Embryonic facial prominence (tissue), 1 donor: ENCODE data around the gene MCCC2.
"Not testable (repeated sequence)": the region's sequence is repeated elsewhere in the genome, so short reads cannot be mapped to it uniquely, and the experiment has no call there.

ENCODE experiments used
- DNase-seq: peaks from one replicate; pipeline ENCODE4 v3.0.0-alpha.2; 2016; ENCODE audit errors: extremely low spot score

The MCCC2 gene

GRCh38 chr5:71597001-71597400, 9.9 kb downstream of the MCCC2 start:
- no peak for DNase-seq

GRCh38 chr5:71600783-71601182, 13.6 kb downstream of the MCCC2 start:
- DNase-seq, result no peak

GRCh38 chr5:71601222-71602026, 14.3 kb downstream of the MCCC2 start:
- no peak for DNase-seq

GRCh38 chr5:71609916-71610315, 22.8 kb downstream of the MCCC2 start:
- DNase-seq, result not testable (repeated sequence)

- DNase-seq, result no peak
Measured at GRCh38 chr5:71615809-71616208, 28.7 kb downstream of the MCCC2 start.

GRCh38 chr5:71620630-71621029, 33.5 kb downstream of the MCCC2 start:
- DNase-seq, result no peak

- DNase-seq, result no peak
Measured at GRCh38 chr5:71621268-71621667, 34.1 kb downstream of the MCCC2 start.

- DNase-seq, result no peak
Measured at GRCh38 chr5:71621741-71622140, 34.6 kb downstream of the MCCC2 start.

GRCh38 chr5:71623221-71623794, 36.2 kb downstream of the MCCC2 start:
- no peak for DNase-seq

GRCh38 chr5:71629950-71630349, 42.8 kb downstream of the MCCC2 start:
- DNase-seq, result no peak

GRCh38 chr5:71631070-71631469, 43.9 kb downstream of the MCCC2 start:
- DNase-seq, result no peak

- no peak for DNase-seq
Measured at GRCh38 chr5:71632168-71632567, 45.0 kb downstream of the MCCC2 start.

GRCh38 chr5:71633255-71634155, 46.4 kb downstream of the MCCC2 start:
- no peak for DNase-seq

- no peak for DNase-seq
Measured at GRCh38 chr5:71637133-71637532, 50.0 kb downstream of the MCCC2 start.

- no peak for DNase-seq
Measured at GRCh38 chr5:71640408-71640807, 53.3 kb downstream of the MCCC2 start.

- no peak for DNase-seq
Measured at GRCh38 chr5:71645030-71645429, 57.9 kb downstream of the MCCC2 start.

- DNase-seq, result not testable (repeated sequence)
Measured at GRCh38 chr5:71650940-71651339, 63.8 kb downstream of the MCCC2 start.

- DNase-seq, result no peak
Measured at GRCh38 chr5:71651579-71651978, 64.4 kb downstream of the MCCC2 start.

GRCh38 chr5:71652349-71652748, 65.2 kb downstream of the MCCC2 start:
- DNase-seq, result no peak

- no peak for DNase-seq
Measured at GRCh38 chr5:71652803-71653543, 65.8 kb downstream of the MCCC2 start.

GRCh38 chr5:71658916-71659662, 71.9 kb downstream of the MCCC2 start:
- no peak for DNase-seq
